GM23248 (cell line): ENCODE measurements around the gene MTMR8. TPM values are rescaled to one million over a fixed set of nuclear protein-coding genes. Genes with fewer than 3 reads are reported as not detected.
"Not testable (repeated sequence)": the region's sequence is repeated elsewhere in the genome, so short reads cannot be mapped to it uniquely, and the experiment has no call there.

ENCODE experiments used
- DNase-seq: peaks from one replicate; pipeline ENCODE4 v3.0.0-alpha.2; 2015
- H2AFZ ChIP-seq: fragments of 200-600 bp; sonication (generic); 2 replicates; pipeline ENCODE4 v1.6.1; 2016; ENCODE audit warnings: antibody characterized with exemption
- H3F3A ChIP-seq: fragments of 200-600 bp; sonication (generic); 2 replicates; pipeline ENCODE4 v1.6.1; 2016; ENCODE audit warnings: mild to moderate bottlenecking, antibody characterized with exemption, mixed run types; ENCODE audit not compliant: insufficient read depth
- H3K27ac ChIP-seq: fragments of 200-600 bp; sonication (generic); 2 replicates; pipeline ENCODE4 v1.5.1; 2016; ENCODE audit warnings: mild to moderate bottlenecking
- H3K27me3 ChIP-seq: fragments of 200-600 bp; sonication (generic); replicated peaks from 2 replicates; pipeline ENCODE4 v1.6.1; 2016; ENCODE audit warnings: mild to moderate bottlenecking; ENCODE audit not compliant: insufficient read depth
- H3K36me3 ChIP-seq: fragments of 200-600 bp; sonication (generic); 2 replicates; pipeline ENCODE4 v1.6.1; 2016; ENCODE audit warnings: low read depth, mild to moderate bottlenecking
- H3K4me1 ChIP-seq: fragments of 200-600 bp; sonication (generic); 2 replicates; pipeline ENCODE4 v1.6.1; 2016; ENCODE audit warnings: mild to moderate bottlenecking; ENCODE audit not compliant: insufficient read depth
- H3K4me2 ChIP-seq: fragments of 200-600 bp; sonication (generic); one replicate; pipeline ENCODE4 v1.6.1; 2016; ENCODE audit warnings: mild to moderate bottlenecking; ENCODE audit not compliant: unreplicated experiment
- H3K4me3 ChIP-seq: fragments of 200-600 bp; sonication (generic); 2 replicates; pipeline ENCODE4 v1.5.1; 2016; ENCODE audit warnings: mild to moderate bottlenecking
- H3K79me2 ChIP-seq: fragments of 200-600 bp; sonication (generic); 2 replicates; pipeline ENCODE4 v1.6.1; 2016; ENCODE audit warnings: mild to moderate bottlenecking; ENCODE audit not compliant: insufficient read depth
- H3K9ac ChIP-seq: fragments of 200-600 bp; sonication (generic); 2 replicates; pipeline ENCODE4 v1.6.1; 2016; ENCODE audit warnings: mild to moderate bottlenecking
- H3K9me2 ChIP-seq: fragments of 200-600 bp; sonication (generic); 2 replicates; pipeline ENCODE4 v1.6.1; 2016; ENCODE audit warnings: mixed run types, mild to moderate bottlenecking, moderate library complexity; ENCODE audit not compliant: insufficient read depth
- H3K9me3 ChIP-seq: fragments of 200-600 bp; sonication (generic); one replicate; pipeline ENCODE4 v1.6.1; 2017; ENCODE audit warnings: low read depth
- H4K20me1 ChIP-seq: fragments of 200-600 bp; sonication (generic); 2 replicates; pipeline ENCODE4 v1.6.0; 2016; ENCODE audit not compliant: insufficient read depth
- EZH2 ChIP-seq: fragments of 200-600 bp; sonication (generic); IDR thresholded peaks from 2 replicates; pipeline ENCODE4 v1.6.1; 2018; ENCODE audit warnings: antibody characterized with exemption, mild to moderate bottlenecking; ENCODE audit not compliant: insufficient read depth, poor library complexity, severe bottlenecking
- EZH2phosphoT487 ChIP-seq: fragments of 200-600 bp; sonication (generic); IDR thresholded peaks from 2 replicates; pipeline ENCODE4 v1.6.1; 2018; ENCODE audit warnings: antibody characterized with exemption, moderate library complexity, mild to moderate bottlenecking, low read depth; ENCODE audit not compliant: insufficient read depth
- WGBS, 2 experiments: methylation state at CpG; one replicate each; pipeline ENCODE4 v1.1.6; 2015 to 2017; ENCODE audit warnings: low lambda C conversion rate in 2 of 2, low coverage in 1 of 2; ENCODE audit errors: missing lambda C conversion rate in 2 of 2; 5-methylcytosine and 5-hydroxymethylcytosine counted together
- in situ Hi-C: fragments of 300-500 bp; cut with MboI; formaldehyde crosslinking; loops from 2 replicates; pipeline ENCODE4 v1.15.0; 2020
- polyA plus RNA-seq: library from polyadenylated mRNA; unstranded; fragments of >200 nt; fragmentation: Nextera tagmentation; extraction: Ambion mirVana; gene quantifications from 2 replicates; pipeline ENCODE4 v1.2.1, GENCODE V29; 2016
- total RNA-seq: library from RNA; depleted of rRNA; stranded (reverse); fragments of >200 nt; shearing (Covaris generic); gene quantifications from 2 replicates; pipeline ENCODE4 v1.2.3, GENCODE V29; 2014

Gene MTMR8
- total and polyA plus RNA-seq, 2 experiments from 2014 or later, result 0.10 TPM; not detected in 1

- Histone ChIP-seq H3K4me1 (no peaks in the 10 kb centered on the region), H3K9ac (no peak overlapping the region), H3K27ac (no peak overlapping the region), H3K36me3 (no peaks in the 10 kb centered on the region), H3K9me3 (no peaks in the 10 kb centered on the region), H3K4me3 (no peak overlapping the region), H3K9me2 (no peaks in the 10 kb centered on the region), H4K20me1 (no peaks in the 10 kb centered on the region), H3K79me2 (no peaks in the 10 kb centered on the region), H3K27me3 (no peaks in the 10 kb centered on the region), H3K4me2 (no peak overlapping the region), H3F3A (no peaks in the 10 kb centered on the region), H2AFZ (no peak overlapping the region)
- no peak for DNase-seq
- TF ChIP-seq EZH2 (no peak), EZH2phosphoT487 (no peak)
- in situ Hi-C loops, result no loop called here
Observed at GRCh38 chrX:64428371-64428770, 33.1 kb upstream of the MTMR8 start.

- 0% methylated on average over 2 of the region's 2 CpGs for WGBS, 2 experiments
Observed at GRCh38 chrX:64427787-64428186, 32.5 kb upstream of the MTMR8 start.

GRCh38 chrX:64427281-64427680 is 32.0 kb upstream of the MTMR8 start:
- Histone ChIP-seq H4K20me1 (no peaks in the 10 kb centered on the region), H3K9me3 (no peaks in the 10 kb centered on the region), H3K4me2 (no peak overlapping the region), H3K4me1 (no peaks in the 10 kb centered on the region), H3K79me2 (no peaks in the 10 kb centered on the region), H3K27ac (no peak overlapping the region), H2AFZ (no peak overlapping the region), H3F3A (no peaks in the 10 kb centered on the region), H3K27me3 (no peaks in the 10 kb centered on the region), H3K36me3 (no peaks in the 10 kb centered on the region), H3K9me2 (no peaks in the 10 kb centered on the region), H3K9ac (no peak overlapping the region), H3K4me3 (no peak overlapping the region)
- in situ Hi-C loops, result no loop called here
- TF ChIP-seq EZH2, result no peak
- no peak for TF ChIP-seq EZH2phosphoT487
- DNase-seq, result no peak

More at GRCh38 chrX:64427787-64428186, 32.5 kb upstream of the MTMR8 start:
- TF ChIP-seq EZH2phosphoT487, result no peak
- no peak for TF ChIP-seq EZH2
- H3K27me3 ChIP-seq, result no peaks in the 10 kb centered on the region
- no peak overlapping the region for H3K4me3 ChIP-seq
- no peaks in the 10 kb centered on the region for H3K9me3 ChIP-seq
- H2AFZ ChIP-seq, result no peak overlapping the region
- no peaks in the 10 kb centered on the region for H3K79me2 ChIP-seq
- H3K36me3 ChIP-seq, result no peaks in the 10 kb centered on the region
- no peak for DNase-seq
- no peaks in the 10 kb centered on the region for H4K20me1 ChIP-seq
- H3F3A ChIP-seq, result no peaks in the 10 kb centered on the region
- H3K4me1 ChIP-seq, result no peaks in the 10 kb centered on the region
- no peak overlapping the region for H3K27ac ChIP-seq
- H3K9ac ChIP-seq, result no peak overlapping the region
- no peak overlapping the region for H3K4me2 ChIP-seq
- no peaks in the 10 kb centered on the region for H3K9me2 ChIP-seq
- in situ Hi-C loops, result no loop called here

- H3K4me1 ChIP-seq, H3K9ac ChIP-seq, H3K36me3 ChIP-seq, H3F3A ChIP-seq, H3K9me2 ChIP-seq, H4K20me1 ChIP-seq, H3K27me3 ChIP-seq, H3K79me2 ChIP-seq, H3K4me3 ChIP-seq, DNase-seq, H3K27ac ChIP-seq, H3K9me3 ChIP-seq, in situ Hi-C loops, H2AFZ ChIP-seq, H3K4me2 ChIP-seq: not testable (repeated sequence)
- WGBS, 2 experiments, result 44 to 73% methylated on average over 2 to 4 of the region's 4 CpGs
Observed at GRCh38 chrX:64409730-64410129, 14.5 kb upstream of the MTMR8 start.

GRCh38 chrX:64398088-64398487 is 2.8 kb upstream of the MTMR8 start:
- Histone ChIP-seq H3K9me2 (no peaks in the 10 kb centered on the region), H3K79me2 (no peaks in the 10 kb centered on the region), H3K36me3 (no peaks in the 10 kb centered on the region), H3K9me3 (no peaks in the 10 kb centered on the region), H4K20me1 (no peaks in the 10 kb centered on the region), H3K4me2 (no peak overlapping the region), H3K27me3 (no peaks in the 10 kb centered on the region), H3K27ac (no peak overlapping the region), H3K4me1 (no peaks in the 10 kb centered on the region), H3F3A (no peaks in the 10 kb centered on the region), H2AFZ (no peak overlapping the region), H3K9ac (no peak overlapping the region), H3K4me3 (no peak overlapping the region)
- 20 to 25% methylated on average over 1 of the region's 1 CpG for WGBS, 2 experiments
- DNase-seq, result no peak
- in situ Hi-C loops, result no loop called here
- TF ChIP-seq EZH2phosphoT487 (no peak), EZH2 (no peak)
